SH-SY5Y (cell line): ENCODE measurements around the gene FADS1.

Source experiments
- GATA2 ChIP-seq: IDR thresholded peaks from 2 replicates; pipeline ENCODE4 v1.6.1; 2011; ENCODE audit warnings: mild to moderate bottlenecking, low read depth, low read length
- GATA3 ChIP-seq: IDR thresholded peaks from 2 replicates; pipeline ENCODE4 v1.6.1; 2011; ENCODE audit warnings: low read depth, mild to moderate bottlenecking, low read length, moderate library complexity

- TF ChIP-seq GATA2, result no peak
- TF ChIP-seq GATA3, result no peak
These were observed 47.5 kb downstream of the FADS1 start for GRCh38 chr11:61769169-61769920.
